KOPT-K1 (cell line): ENCODE results near the gene KRTAP5-8.
A peak's percentile ranks its signal among the peaks of the same experiment; 100 is the strongest.
"Not testable (repeated sequence)": the region's sequence is repeated elsewhere in the genome, so short reads cannot be mapped to it uniquely, and the experiment has no call there.

ENCODE experiments used
- H3K27ac ChIP-seq: fragments of 200-600 bp; sonication (generic); 2 replicates; pipeline ENCODE4 v1.5.1; 2016; ENCODE audit warnings: antibody characterized with exemption, mild to moderate bottlenecking, low read depth, low read length; ENCODE audit not compliant: poor library complexity, severe bottlenecking
- H3K36me3 ChIP-seq: fragments of 200-600 bp; sonication (generic); 2 replicates; pipeline ENCODE4 v1.5.1; 2017; ENCODE audit warnings: antibody characterized with exemption, mild to moderate bottlenecking, low read length, moderate library complexity; ENCODE audit not compliant: insufficient read depth
- H3K9me3 ChIP-seq: fragments of 200-600 bp; sonication (generic); 2 replicates; pipeline ENCODE4 v1.5.1; 2017; ENCODE audit warnings: antibody characterized with exemption, low read length, mild to moderate bottlenecking; ENCODE audit not compliant: insufficient read depth, poor library complexity, severe bottlenecking

KRTAP5-8 gene

DNA sequence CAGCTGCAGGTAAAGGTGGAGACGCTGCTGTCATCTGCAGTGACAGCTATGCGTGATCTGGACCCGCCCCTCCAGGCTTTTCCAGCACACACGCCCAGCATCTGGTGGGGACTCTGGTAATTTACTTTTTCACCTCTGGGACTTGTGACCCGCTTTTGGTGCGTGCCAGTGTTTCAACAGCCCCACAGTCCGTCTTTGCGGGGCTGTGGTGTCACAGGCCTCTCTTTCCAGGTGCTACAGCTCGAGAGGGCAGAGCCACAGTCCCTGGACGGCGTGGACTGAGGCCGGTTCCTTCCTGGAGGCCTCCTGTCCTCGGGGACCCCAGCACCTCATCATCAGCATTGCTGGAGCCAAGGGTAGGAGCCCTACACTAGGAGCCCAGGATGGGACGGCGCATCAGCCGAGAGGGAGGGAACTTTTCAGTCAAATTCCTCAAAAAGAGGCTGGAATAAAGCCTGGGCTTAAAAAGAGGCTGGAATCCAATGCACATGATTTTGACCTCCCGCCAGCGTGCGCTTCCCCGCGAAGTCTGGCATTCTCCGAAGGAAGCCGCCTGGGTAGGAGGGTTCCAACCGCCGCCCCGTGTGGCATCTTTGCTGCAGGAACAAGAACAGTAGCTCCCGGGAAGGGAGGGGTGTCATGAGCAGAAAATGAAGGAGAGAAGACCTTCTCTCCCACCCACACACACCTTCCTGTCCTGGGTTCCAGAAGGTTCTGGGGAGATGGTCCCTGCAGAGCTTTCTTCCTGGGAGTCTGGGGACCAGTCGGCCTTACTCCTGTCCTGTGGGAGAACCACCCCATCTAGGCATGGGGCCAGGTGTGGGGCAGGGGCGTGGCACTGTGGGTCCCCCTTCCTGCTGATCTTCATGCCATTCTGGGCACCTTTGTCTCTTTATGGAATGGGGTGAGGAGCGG lies 36.5 kb upstream of the KRTAP5-8 start:
- Histone ChIP-seq H3K27ac (peak overlapping the region; percentile 75), H3K36me3 (peaks cover 66% of the 10 kb centered on the region), H3K9me3 (peaks cover 1% of the 10 kb centered on the region)

GRCh38 chr11:71502026-71502425 lies 35.8 kb upstream of the KRTAP5-8 start:
- Histone ChIP-seq H3K27ac (no peak overlapping the region), H3K9me3 (peaks cover under 1% of the 10 kb centered on the region), H3K36me3 (peaks cover 59% of the 10 kb centered on the region)

DNA sequence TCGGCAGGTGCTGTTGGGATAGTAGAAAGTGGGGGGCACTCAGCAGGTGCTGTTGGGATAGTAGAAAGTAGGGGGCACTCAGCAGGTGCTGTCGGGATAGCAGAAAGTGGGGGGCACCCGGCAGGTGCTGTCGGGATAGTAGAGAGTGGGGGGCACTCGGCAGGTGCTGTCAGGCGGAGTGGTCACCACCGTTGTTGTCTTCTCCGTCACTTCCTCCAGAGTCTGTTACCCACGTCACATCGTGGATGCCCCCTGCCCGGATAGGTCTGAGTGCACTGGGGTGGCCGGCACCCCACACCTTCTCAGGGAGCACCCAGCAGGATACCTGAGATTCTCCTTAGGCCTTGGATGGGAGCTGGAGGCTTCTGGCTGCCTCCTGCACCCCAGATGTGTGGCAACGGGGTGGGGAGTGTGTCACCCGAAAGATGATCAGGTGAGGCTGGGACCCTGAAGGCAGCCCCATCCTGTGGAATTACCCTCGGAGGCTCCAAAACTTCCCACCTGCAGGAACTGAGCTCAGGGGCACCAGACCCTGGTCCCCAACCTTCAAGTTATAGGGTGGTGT lies 34.9 kb upstream of the KRTAP5-8 start:
- Histone ChIP-seq H3K27ac (no peak overlapping the region), H3K36me3 (peaks cover 50% of the 10 kb centered on the region), H3K9me3 (peaks cover 8% of the 10 kb centered on the region)

GRCh38 chr11:71504531-71504930 lies 33.3 kb upstream of the KRTAP5-8 start:
- Histone ChIP-seq H3K27ac (no peak overlapping the region), H3K36me3 (peaks cover 34% of the 10 kb centered on the region), H3K9me3 (peaks cover 18% of the 10 kb centered on the region)

- no peak overlapping the region for H3K27ac ChIP-seq
- peaks cover 21% of the 10 kb centered on the region for H3K9me3 ChIP-seq
- peaks cover 30% of the 10 kb centered on the region for H3K36me3 ChIP-seq
Observed at GRCh38 chr11:71505001-71505400, 32.8 kb upstream of the KRTAP5-8 start.

- Histone ChIP-seq H3K36me3 (peaks cover 22% of the 10 kb centered on the region), H3K9me3 (peaks cover 28% of the 10 kb centered on the region), H3K27ac (no peak overlapping the region)
Observed at GRCh38 chr11:71505781-71506180, 32.0 kb upstream of the KRTAP5-8 start.

DNA sequence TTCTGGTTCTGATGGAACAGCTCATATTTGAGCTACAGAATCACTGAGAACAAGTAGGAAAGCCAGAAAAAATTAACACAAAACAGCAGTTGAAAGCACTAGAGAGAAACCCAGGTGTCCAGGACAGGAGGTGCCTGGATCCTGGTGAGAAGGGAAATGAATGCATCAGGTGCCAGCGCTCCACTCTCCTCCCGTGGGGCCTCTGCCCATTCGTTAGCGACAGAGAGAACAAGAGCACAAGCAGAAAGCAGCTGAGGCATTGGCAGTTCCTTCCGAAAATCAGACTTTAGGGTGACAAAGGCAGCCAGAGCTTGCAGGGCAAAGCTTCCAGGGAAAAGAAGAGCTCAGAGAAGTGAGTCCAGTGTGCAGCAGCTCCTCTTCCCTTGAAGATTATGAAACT lies 30.7 kb upstream of the KRTAP5-8 start:
- H3K9me3 ChIP-seq, result peaks cover 30% of the 10 kb centered on the region
- H3K27ac ChIP-seq, result no peak overlapping the region
- peaks cover 9% of the 10 kb centered on the region; the same call in 1 of the 2 replicates for H3K36me3 ChIP-seq

- H3K36me3 ChIP-seq, result no peaks in the 10 kb centered on the region
- no peak overlapping the region for H3K27ac ChIP-seq
- no peaks in the 10 kb centered on the region for H3K9me3 ChIP-seq
Observed at GRCh38 chr11:71518506-71519471, 19.0 kb upstream of the KRTAP5-8 start.

- no peaks in the 10 kb centered on the region for H3K9me3 ChIP-seq
- H3K27ac ChIP-seq, result no peak overlapping the region
- H3K36me3 ChIP-seq, result no peaks in the 10 kb centered on the region
Observed at GRCh38 chr11:71519546-71519945, 18.3 kb upstream of the KRTAP5-8 start.

- Histone ChIP-seq H3K27ac (no peak overlapping the region), H3K36me3 (no peaks in the 10 kb centered on the region), H3K9me3 (no peaks in the 10 kb centered on the region)
Observed at GRCh38 chr11:71525188-71525937, 12.5 kb upstream of the KRTAP5-8 start.

DNA sequence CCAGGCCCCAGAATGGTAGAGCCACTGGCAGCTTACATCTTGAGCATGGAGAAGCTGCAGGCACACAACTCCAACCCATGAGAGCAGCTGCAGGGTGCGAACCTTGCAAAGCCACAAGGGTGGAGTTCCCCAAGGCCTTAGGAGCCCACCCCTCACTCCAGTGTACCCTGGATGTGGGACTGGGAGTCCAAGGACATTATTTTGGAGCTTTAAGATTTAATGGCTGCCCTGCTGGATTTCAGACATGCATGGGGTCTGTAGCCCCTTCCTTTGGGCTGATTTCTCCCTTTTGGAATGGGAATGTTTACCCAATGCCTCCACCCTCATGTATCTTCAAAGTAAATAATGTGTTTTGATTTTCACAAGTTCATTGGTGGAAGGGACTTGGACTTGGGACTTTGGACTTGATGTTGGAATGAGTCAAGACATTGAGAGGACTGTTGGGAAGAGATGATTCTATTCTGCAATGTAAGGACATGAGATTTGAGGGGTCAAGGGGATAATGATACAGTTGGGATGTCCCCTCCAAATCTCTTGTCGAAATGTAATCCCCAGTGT lies 11.8 kb upstream of the KRTAP5-8 start:
- H3K36me3 ChIP-seq, result no peaks in the 10 kb centered on the region
- H3K27ac ChIP-seq, result no peak overlapping the region
- H3K9me3 ChIP-seq, result no peaks in the 10 kb centered on the region

- not testable (repeated sequence) for H3K36me3 ChIP-seq, H3K27ac ChIP-seq, H3K9me3 ChIP-seq
Observed at GRCh38 chr11:71526796-71527575, 10.8 kb upstream of the KRTAP5-8 start, which contains the start of gene KRTAP5-7. Gene KRTAP5-7, plus strand, starts transcription at chr11:71527267. Its CDS starts 34 bp downstream, at chr11:71527301.

DNA sequence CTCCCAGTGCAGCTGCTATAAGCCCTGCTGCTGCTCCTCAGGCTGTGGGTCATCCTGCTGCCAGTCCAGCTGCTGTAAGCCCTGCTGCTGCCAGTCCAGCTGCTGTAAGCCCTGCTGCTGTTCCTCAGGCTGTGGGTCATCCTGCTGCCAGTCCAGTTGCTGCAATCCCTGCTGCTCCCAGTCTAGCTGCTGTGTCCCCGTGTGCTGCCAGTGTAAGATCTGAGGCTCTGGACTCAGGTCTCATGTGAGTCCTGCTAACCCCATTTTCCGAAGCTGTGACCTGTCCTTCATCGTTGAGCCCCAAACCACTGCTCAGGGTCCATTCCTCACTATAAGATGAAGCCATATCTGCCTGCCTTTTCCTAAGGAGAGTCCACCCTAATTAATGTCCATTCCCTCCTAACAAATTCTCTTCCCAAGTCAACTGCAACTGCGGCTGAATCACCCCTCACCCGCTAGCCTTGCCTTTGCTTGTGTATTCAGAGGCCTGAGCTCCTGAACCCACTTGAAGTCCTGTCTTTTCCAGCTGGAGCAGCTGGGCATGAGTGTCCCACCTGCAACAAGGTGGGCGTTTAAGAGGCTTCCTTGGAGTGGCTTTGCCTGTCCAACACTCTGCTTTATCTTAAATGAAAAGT lies 10.1 kb upstream of the KRTAP5-8 start:
- H3K9me3 ChIP-seq, result no peaks in the 10 kb centered on the region
- no peaks in the 10 kb centered on the region for H3K36me3 ChIP-seq
- no peak overlapping the region for H3K27ac ChIP-seq
